ENCODE results near the gene FOXP1. TPM values are rescaled to one million over a fixed set of nuclear protein-coding genes. Genes with fewer than 3 reads are reported as not detected.

FOXP1 gene
- total and polyA plus RNA-seq, 12 donors = 7.6 to 42.7 (median 24.3) TPM

DNA sequence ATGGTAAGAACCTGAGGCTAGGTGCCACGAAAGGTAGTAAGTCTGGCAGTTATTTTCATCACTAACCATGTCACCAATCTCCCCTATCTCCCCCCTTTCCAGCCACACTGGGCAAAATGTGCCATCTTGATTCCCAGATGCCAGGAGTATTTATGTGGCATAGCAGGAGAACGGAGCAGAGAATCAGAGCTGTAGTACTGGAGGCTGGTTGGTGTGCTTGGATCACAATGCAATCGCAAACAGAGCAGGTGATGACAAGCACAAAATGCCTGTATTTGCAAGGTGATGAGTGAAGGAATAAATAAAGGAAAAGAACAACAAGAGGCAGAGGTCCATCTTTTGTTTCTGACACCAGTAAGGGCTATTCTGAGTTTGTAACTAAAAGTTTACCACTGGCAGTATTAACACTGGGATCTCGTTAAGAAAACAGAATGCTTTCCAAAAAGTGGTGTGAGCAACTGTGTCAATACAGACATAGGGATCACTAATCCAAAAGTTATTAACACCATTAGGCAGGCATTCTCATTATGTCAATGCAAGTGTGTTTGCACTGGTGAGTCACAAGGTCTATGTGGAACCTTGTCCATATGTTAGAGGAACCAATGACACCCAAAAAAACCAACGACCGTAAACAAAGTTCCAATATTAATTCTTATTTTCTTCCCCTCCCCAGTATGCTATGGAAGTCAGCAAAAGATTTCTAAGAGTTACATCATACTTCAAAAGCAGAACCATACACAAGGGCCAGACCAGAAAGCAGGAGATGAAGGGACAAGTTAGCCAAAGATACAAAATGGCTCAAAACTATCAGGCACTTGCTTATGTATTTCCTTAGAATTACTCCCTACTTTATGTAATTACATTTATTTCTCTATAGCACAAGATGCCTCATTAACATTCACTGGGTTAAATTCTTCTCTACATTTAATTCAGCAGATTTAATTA, 556.6 kb downstream of the FOXP1 start:
- Histone ChIP-seq H3K27me3 (no peaks in the 10 kb centered on the region), H3K9me3 (replicated peaks in 1 of 3) (no peaks in the 10 kb centered on the region), H3K36me3 (replicated peaks in 1 of 2) (no peaks in the 10 kb centered on the region), H3K4me3 (no peak overlapping the region), H3K4me1 (replicated peaks in 1 of 2) (no peaks in the 10 kb centered on the region), H3K27ac (no peak overlapping the region)
- DNase-seq = no peak
- intact Hi-C loops (cut with DNase I) = no loop called here
- TF ChIP-seq POLR2A (IDR thresholded peaks at IDR 0.05) = no peak
- TF ChIP-seq, protein P1, sequence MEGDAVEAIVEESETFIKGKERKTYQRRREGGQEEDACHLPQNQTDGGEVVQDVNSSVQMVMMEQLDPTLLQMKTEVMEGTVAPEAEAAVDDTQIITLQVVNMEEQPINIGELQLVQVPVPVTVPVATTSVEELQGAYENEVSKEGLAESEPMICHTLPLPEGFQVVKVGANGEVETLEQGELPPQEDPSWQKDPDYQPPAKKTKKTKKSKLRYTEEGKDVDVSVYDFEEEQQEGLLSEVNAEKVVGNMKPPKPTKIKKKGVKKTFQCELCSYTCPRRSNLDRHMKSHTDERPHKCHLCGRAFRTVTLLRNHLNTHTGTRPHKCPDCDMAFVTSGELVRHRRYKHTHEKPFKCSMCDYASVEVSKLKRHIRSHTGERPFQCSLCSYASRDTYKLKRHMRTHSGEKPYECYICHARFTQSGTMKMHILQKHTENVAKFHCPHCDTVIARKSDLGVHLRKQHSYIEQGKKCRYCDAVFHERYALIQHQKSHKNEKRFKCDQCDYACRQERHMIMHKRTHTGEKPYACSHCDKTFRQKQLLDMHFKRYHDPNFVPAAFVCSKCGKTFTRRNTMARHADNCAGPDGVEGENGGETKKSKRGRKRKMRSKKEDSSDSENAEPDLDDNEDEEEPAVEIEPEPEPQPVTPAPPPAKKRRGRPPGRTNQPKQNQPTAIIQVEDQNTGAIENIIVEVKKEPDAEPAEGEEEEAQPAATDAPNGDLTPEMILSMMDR (IDR thresholded peaks at IDR 0.05) = no peak
- 87 to 89% (median 88%) methylated on average over 6 of the region's 6 CpGs for WGBS, 4 donors

DNA sequence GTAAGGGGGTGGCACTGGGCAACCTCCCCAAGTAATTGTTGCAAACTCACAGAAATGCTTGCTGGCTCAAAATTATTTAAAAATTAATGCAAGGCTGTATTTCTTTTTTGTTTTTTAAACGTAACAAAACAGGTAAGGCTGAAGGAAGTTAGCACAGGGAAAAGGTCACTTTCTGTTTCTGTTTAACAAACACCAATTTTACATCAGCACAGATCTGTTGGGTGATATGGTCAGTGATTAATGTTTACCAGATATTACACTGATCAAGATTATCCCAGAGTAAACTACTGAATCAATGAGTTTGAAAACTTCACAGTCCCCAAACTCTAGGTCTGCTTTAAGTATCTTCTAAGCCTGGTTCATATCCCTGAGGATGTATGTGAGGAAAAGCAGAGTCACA, 558.0 kb downstream of the FOXP1 start:
- no peaks in the 10 kb centered on the region for H3K36me3 ChIP-seq (replicated peaks in 1 of 2)
- peaks cover 0 to 1% of the 10 kb centered on the region in 2 donors for H3K4me1 ChIP-seq (replicated peaks in 1 of 2)
- 52 to 58% (median 56%) methylated on average over 1 of the region's 1 CpG for WGBS, 4 donors
- no peak for DNase-seq
- H3K9me3 ChIP-seq (replicated peaks in 1 of 3) = no peaks in the 10 kb centered on the region
- no peak for TF ChIP-seq POLR2A (IDR thresholded peaks at IDR 0.05)
- TF ChIP-seq, protein P1 (IDR thresholded peaks at IDR 0.05) = no peak
- H3K27me3 ChIP-seq = no peaks in the 10 kb centered on the region
- intact Hi-C loops (cut with DNase I) = no loop called here
- no peak overlapping the region for H3K27ac ChIP-seq
- H3K4me3 ChIP-seq = no peak overlapping the region

DNA sequence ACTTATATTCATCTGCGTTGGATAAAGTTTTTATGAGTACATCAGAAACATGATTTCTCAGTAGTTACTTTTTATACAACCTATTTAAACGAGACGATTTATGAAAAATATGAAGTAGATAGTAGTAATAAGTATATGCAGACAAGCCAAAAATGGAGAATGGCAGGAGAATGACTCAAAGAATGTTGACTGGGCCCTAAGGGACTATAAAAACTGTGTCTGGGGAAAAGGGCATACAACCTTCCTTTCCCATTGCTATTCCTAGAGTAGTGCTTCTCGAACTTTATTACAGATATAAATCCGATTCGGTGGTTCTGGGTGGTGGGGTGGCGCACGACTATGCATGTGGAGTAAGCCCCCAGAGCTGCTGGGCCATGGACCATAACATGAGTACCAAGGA, 558.5 kb downstream of the FOXP1 start:
- Histone ChIP-seq H3K9me3 (replicated peaks in 1 of 3) (no peaks in the 10 kb centered on the region), H3K27me3 (no peaks in the 10 kb centered on the region), H3K36me3 (replicated peaks in 1 of 2) (no peaks in the 10 kb centered on the region), H3K27ac (no peak overlapping the region), H3K4me1 (replicated peaks in 1 of 2) (peaks cover 0 to 3% of the 10 kb centered on the region in 2 donors), H3K4me3 (no peak overlapping the region)
- DNase-seq = no peak
- TF ChIP-seq, protein P1 (IDR thresholded peaks at IDR 0.05) = no peak
- no peak for TF ChIP-seq POLR2A (IDR thresholded peaks at IDR 0.05)
- intact Hi-C loops (cut with DNase I) = no loop called here
- WGBS, 4 donors = 91 to 96% (median 95%) methylated on average over 8 of the region's 8 CpGs

DNA sequence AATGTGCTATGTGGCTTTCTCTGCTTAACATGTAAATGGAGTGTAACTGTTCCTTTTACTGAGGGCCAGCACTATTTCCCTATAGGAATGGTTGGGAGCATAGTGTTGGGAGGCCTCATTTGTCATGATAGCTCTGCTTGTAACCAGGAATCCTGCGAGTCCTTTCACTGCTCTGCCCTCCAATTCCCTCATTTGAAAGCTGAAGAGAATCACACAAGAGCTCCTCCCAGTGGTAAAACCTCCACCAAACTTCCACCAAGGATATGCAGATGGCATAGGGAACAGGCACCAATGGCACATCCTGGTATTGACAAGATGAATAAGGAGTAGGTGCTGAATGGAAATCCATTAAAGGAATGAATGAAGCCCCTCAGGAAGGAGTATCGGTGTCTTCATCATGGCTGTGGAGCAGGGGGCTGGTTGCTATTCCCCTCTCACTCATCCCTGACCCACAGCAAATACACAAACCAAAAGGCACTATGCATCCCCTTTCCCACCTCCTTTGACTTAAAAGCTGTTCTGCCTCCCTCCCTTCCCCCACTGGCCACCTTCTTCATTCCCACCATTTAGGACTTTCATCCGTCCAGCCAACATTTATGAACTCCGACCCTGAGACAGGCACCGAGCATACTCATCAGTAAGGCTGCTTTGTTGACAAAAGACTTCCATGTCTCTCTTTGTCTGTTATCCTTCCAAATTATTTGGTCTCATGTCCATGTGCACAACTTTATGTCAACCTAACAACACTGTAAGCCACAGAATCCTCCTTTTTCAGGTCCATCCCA, 560.8 kb downstream of the FOXP1 start:
- no peak for TF ChIP-seq POLR2A (IDR thresholded peaks at IDR 0.05)
- TF ChIP-seq, protein P1 (IDR thresholded peaks at IDR 0.05) = peak in 3 of 6 experiments; percentile 33 to 38 (median 35)
- H3K9me3 ChIP-seq (replicated peaks in 1 of 3) = no peaks in the 10 kb centered on the region
- no peaks in the 10 kb centered on the region for H3K27me3 ChIP-seq
- 83 to 91% (median 89%) methylated on average over 5 of the region's 5 CpGs for WGBS, 4 donors
- no peak overlapping the region for H3K27ac ChIP-seq
- intact Hi-C loops (cut with DNase I) = no loop called here
- DNase-seq = peak in 4 of 7 donors; percentile 12 to 36 (median 14)
- peaks cover 0 to 3% of the 10 kb centered on the region in 2 donors for H3K4me1 ChIP-seq (replicated peaks in 1 of 2)
- H3K4me3 ChIP-seq = no peak overlapping the region
- H3K36me3 ChIP-seq (replicated peaks in 1 of 2) = no peaks in the 10 kb centered on the region

Data from adrenal gland (tissue), 12 donors.